K562 (cell line): ENCODE measurements around the gene SLC26A6. TPM values are rescaled to one million over a fixed set of nuclear protein-coding genes. Genes with fewer than 3 reads are reported as not detected.

Source experiments
- ATAC-seq: fragments of 200-7000 bp; cut with Tn5 transposase; 3 replicates; pipeline ENCODE4 v1.9.1; 2020; ENCODE audit warnings: moderate library complexity
- BruUV-seq: library from RNA; stranded (reverse); fragments of 400-500 nt; replicated peaks from 2 replicates; lab custom pipeline; 2021; lab: Mats Ljungman, UMichigan
- CTCF ChIA-PET: fragments of 300-600 bp; formaldehyde crosslinking; extraction: SDS; loops from one replicate; lab custom pipeline; 2021; ENCODE audit warnings: low intra/inter-chr PET ratio; lab: Yijun Ruan, JAX
- POLR2A ChIA-PET: fragments of 300-600, 350-650 bp; sonication (Branson Sonifier 250); formaldehyde crosslinking; extraction: SDS; loops from one replicate; lab custom pipeline; 2021; ENCODE audit warnings: antibody characterized with exemption, inconsistent platforms; lab: Yijun Ruan, JAX
- DNase-seq, 4 experiments: peaks; one replicate each; pipeline versions ENCODE4 v3.0.0 to v3.0.0-alpha.2; 2011 to 2018; ENCODE audit warnings: low spot score in 3 of 4, mixed read lengths in 3 of 4; ENCODE audit errors: extremely low read depth in 1 of 4
- FAIRE-seq: peaks from 2 replicates; lab custom pipeline; 2011; peaks lifted over from hg19 to GRCh38; lab: Jason Lieb, UNC
- H2AFZ ChIP-seq: 2 replicates; pipeline ENCODE4 v1.6.0; 2011; ENCODE audit warnings: low read depth, low read length, control low read depth, inconsistent platforms
- H3K27ac ChIP-seq: fragments of 200-600 bp; 3 replicates; pipeline ENCODE4 v1.8.0; 2011; ENCODE audit warnings: low read depth, mild to moderate bottlenecking, control low read depth, inconsistent platforms, low read length, moderate library complexity, mixed read lengths; ENCODE audit errors: extremely low read depth
- H3K27me3 ChIP-seq, 2 experiments: fragments of 300-600 bp in 1 of 2; 2 replicates in 1 of 2; 3 replicates in 1 of 2; pipeline versions ENCODE4 v1.6.0 to v1.8.0; 2011; ENCODE audit warnings: inconsistent platforms in 2 of 2, low read length in 2 of 2, mild to moderate bottlenecking in 1 of 2, mixed read lengths in 1 of 2, moderate library complexity in 1 of 2; ENCODE audit not compliant: control insufficient read depth in 2 of 2, insufficient read depth in 2 of 2
- H3K36me3 ChIP-seq: fragments of 300-600 bp; 3 replicates; pipeline ENCODE4 v1.8.0; 2011; ENCODE audit warnings: mild to moderate bottlenecking, low read length, inconsistent platforms; ENCODE audit not compliant: control insufficient read depth, insufficient read depth
- H3K4me1 ChIP-seq, 2 experiments: fragments of 200-600 bp in 1 of 2; replicated peaks in 1 of 2; 2 replicates in 1 of 2; 3 replicates in 1 of 2; pipeline versions ENCODE4 v1.5.1 to v1.8.0; 2011; ENCODE audit warnings: inconsistent platforms in 2 of 2, low read length in 2 of 2, mild to moderate bottlenecking in 1 of 2, mixed read lengths in 1 of 2, moderate library complexity in 1 of 2; ENCODE audit not compliant: control insufficient read depth in 2 of 2, insufficient read depth in 2 of 2
- H3K4me2 ChIP-seq: 2 replicates; pipeline ENCODE4 v1.6.1; 2011; ENCODE audit warnings: low read length, control low read depth, inconsistent platforms, mixed read lengths; ENCODE audit not compliant: insufficient read depth
- H3K4me3 ChIP-seq: fragments of 200-600 bp; sonication (generic), shearing (Covaris generic); 2 replicates; pipeline ENCODE4 v1.5.1; 2016; ENCODE audit warnings: control low read depth, inconsistent platforms
- H3K79me2 ChIP-seq: fragments of 200-600 bp; 3 replicates; pipeline ENCODE4 v1.8.0; 2011; ENCODE audit warnings: low read length, inconsistent platforms; ENCODE audit not compliant: control insufficient read depth, insufficient read depth
- H3K9ac ChIP-seq, 2 experiments: 2 replicates each; pipeline versions ENCODE4 v1.6.0 to v1.6.1; 2011; ENCODE audit warnings: low read depth in 2 of 2, low read length in 2 of 2, control low read depth in 1 of 2, inconsistent platforms in 1 of 2, mild to moderate bottlenecking in 1 of 2, mixed read lengths in 1 of 2; ENCODE audit not compliant: insufficient read depth in 1 of 2
- H3K9me1 ChIP-seq: one replicate; pipeline ENCODE4 v1.6.0; 2011; ENCODE audit warnings: inconsistent platforms, mild to moderate bottlenecking, low read length, moderate library complexity; ENCODE audit not compliant: control insufficient read depth, insufficient read depth
- H3K9me3 ChIP-seq: replicated peaks from 2 replicates; pipeline ENCODE4 v1.5.1; 2011; ENCODE audit warnings: low read depth, low read length, inconsistent platforms; ENCODE audit not compliant: control insufficient read depth, insufficient read depth
- H4K20me1 ChIP-seq: replicated peaks from 2 replicates; pipeline ENCODE4 v1.6.1; 2011; ENCODE audit warnings: low read length, inconsistent platforms, mixed read lengths; ENCODE audit not compliant: control insufficient read depth, insufficient read depth
- POLR2G ChIP-seq: fragments of 200-400 bp; formaldehyde crosslinking; IDR thresholded peaks from 2 replicates; pipeline ENCODE4 v1.6.1; 2017; ENCODE audit warnings: low read depth, mild to moderate bottlenecking, antibody characterized with exemption, low read length, moderate library complexity
- PTRF ChIP-seq: fragments of 450-650 bp; IDR thresholded peaks from 2 replicates; pipeline ENCODE4 v1.6.1; 2016; ENCODE audit warnings: mild to moderate bottlenecking, missing genetic modification characterization, missing compliant biosample characterization
- RBFOX2 ChIP-seq: fragments of 200-400 bp; formaldehyde crosslinking; IDR thresholded peaks from 2 replicates; pipeline ENCODE4 v1.6.1; 2017; ENCODE audit warnings: low read depth, mild to moderate bottlenecking, low read length, moderate library complexity
- WGBS: fragments of 100-300 bp; shearing (Covaris generic); methylation state at CpG from one replicate; pipeline ENCODE4 v1.1.6; 2016; ENCODE audit warnings: low coverage, mixed read lengths; ENCODE audit not compliant: insufficient coverage; ENCODE audit errors: missing lambda C conversion rate; 5-methylcytosine and 5-hydroxymethylcytosine counted together
- in situ Hi-C: fragments of 300-500 bp; cut with MboI; formaldehyde crosslinking; loops from 4 replicates; pipeline ENCODE4 v1.15.0; 2018; ENCODE audit warnings: inconsistent platforms, mixed read lengths
- intact Hi-C: fragments of 100-400 bp; cut with micrococcal nuclease; formaldehyde crosslinking; loops from 2 replicates; pipeline ENCODE4 v1.14.2; 2022
- polyA plus RNA-seq, 8 experiments: library from polyadenylated mRNA; depleted of rRNA in 4 of 8; stranded (reverse) in 5 of 8; unstranded in 3 of 8; fragments of >200 nt; fragmentation: Nextera tagmentation in 2 of 8; fragmentation: Illumina TruSeq in 1 of 8; extraction: Ambion mirVana in 2 of 8; extraction: Trizol in 1 of 8; gene quantifications; 2 replicates each; pipeline versions ENCODE4 v1.2.1 to v1.2.3, GENCODE V29; 2011 to 2014; ENCODE audit warnings: inconsistent platforms in 1 of 8, missing spikeins in 1 of 8
- total RNA-seq, 7 experiments: library from RNA; depleted of rRNA in 6 of 7; stranded (reverse); fragments of >200 nt in 6 of 7; fragmentation: Illumina TruSeq in 2 of 7; extraction: Trizol in 2 of 7; gene quantifications; 2 replicates each; pipeline versions ENCODE4 v1.2.1 to v1.2.3, GENCODE V29; 2011 to 2021; ENCODE audit warnings: low replicate concordance in 1 of 7

SLC26A6 gene
- total and polyA plus RNA-seq, 9 of the 15 experiments (the other 6 are each of a cell fraction or from before 2014, with no cell fraction given) = 2.1 to 27.2 (median 14.8) TPM

DNA sequence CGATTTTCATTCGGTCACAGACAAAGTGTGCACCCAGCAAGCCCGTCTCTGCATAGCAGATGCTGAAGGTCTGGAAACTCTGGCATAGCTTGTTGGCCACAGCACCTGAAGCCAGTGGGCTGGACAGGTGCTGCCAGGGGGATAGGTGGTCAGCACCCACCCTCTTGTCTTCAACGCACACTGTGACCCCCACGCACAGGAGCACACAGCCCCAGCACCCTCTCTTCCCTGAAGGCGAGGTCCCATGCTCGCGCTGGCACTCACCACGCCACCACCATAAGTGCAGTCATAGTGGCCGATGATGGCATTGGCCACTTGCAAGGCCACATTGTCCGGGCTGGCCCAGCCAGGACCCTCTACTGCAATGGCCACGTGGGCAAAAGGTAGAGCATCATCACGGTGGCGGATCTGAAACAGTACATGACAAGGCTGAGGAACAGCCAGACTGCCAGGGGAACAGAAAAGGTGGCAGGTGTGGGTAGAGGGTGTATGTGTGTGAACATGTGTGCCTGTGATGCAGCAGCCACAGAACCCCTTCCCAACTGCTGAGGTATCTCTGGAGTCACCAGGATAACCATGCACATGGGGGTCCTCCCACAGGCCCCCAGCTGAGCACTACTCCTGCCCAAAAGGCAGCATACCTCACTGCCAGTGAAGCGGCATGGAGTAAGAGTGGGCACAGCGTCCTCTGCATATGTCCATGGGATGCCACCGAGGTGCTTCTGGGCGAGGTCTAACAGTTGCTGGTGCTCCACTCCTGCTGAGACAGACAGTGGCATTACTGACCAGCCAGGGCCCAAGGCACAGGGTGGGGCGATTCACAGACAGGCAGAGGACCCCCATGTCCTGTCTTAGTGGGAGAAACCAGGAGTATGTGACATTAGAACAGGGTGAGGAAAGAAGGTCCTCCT lies 34.3 kb downstream of the SLC26A6 start:
- in situ Hi-C loops = no loop called here
- no peaks in the 10 kb centered on the region for H3K9me3 ChIP-seq
- DNase-seq (no peak), FAIRE-seq (no peak), ATAC-seq (no peak)
- H3K4me3 ChIP-seq = no peak overlapping the region
- peaks cover 4 to 10% of the 10 kb centered on the region in 2 experiments; a peak in 4 of 5 replicates for H3K4me1 ChIP-seq
- no peak overlapping the region for H2AFZ ChIP-seq
- ChIA-PET POLR2A (interaction anchor here (0.7 kb wide), 1 partner anchor 842 kb away, joined by 3 read pairs; no protein-coding TSS in a partner anchor), CTCF (no interaction called here)
- no TSS peak for BruUV-seq
- no peak overlapping the region for H3K27ac ChIP-seq
- no peak overlapping the region for H3K4me2 ChIP-seq
- WGBS = 97% methylated on average over 16 of the region's 19 CpGs
- intact Hi-C loops = no loop called here
- no peaks in the 10 kb centered on the region for H3K27me3 ChIP-seq
- peaks cover 84% of the 10 kb centered on the region; the same call in 2 of the 3 replicates for H3K36me3 ChIP-seq
- TF ChIP-seq PTRF (tag) = no peak
- TF ChIP-seq RBFOX2 = peak; percentile 48; the same call in 1 of the 2 replicates
- TF ChIP-seq POLR2G = peak; percentile 29; the same call in 1 of the 2 replicates
- TF ChIP-seq, all 486 proteins: peak for 2
- H3K9ac ChIP-seq = no peak overlapping the region; a peak in 1 of 4 replicates
- H4K20me1 ChIP-seq = no peaks in the 10 kb centered on the region
- 0 out of 3 replicates have a peak, but pooled peaks cover 4% of the 10 kb centered on the region for H3K79me2 ChIP-seq
- no peaks in the 10 kb centered on the region for H3K9me1 ChIP-seq
